Stomach (tissue), 4 donors: ENCODE results near the gene EIF2S2.

ENCODE experiments used
- POLR2AphosphoS5 ChIP-seq, 3 donors: sonication (generic); formaldehyde crosslinking; IDR thresholded peaks; one replicate each; pipeline ENCODE4 v1.6.1; 2016; ENCODE audit warnings: antibody characterized with exemption in 3 of 3
- TF ChIP-seq, protein P1 (sequence below), 7 experiments: fragments of 450-650 bp in 4 of 7; fragments of 200-600 bp in 3 of 7; sonication (generic) in 3 of 7; IDR thresholded peaks; one replicate each; pipeline ENCODE4 v1.5.1; 2016 to 2019; ENCODE audit warnings: antibody characterized with exemption in 7 of 7, control low read depth in 2 of 7, mild to moderate bottlenecking in 1 of 7

DNA sequence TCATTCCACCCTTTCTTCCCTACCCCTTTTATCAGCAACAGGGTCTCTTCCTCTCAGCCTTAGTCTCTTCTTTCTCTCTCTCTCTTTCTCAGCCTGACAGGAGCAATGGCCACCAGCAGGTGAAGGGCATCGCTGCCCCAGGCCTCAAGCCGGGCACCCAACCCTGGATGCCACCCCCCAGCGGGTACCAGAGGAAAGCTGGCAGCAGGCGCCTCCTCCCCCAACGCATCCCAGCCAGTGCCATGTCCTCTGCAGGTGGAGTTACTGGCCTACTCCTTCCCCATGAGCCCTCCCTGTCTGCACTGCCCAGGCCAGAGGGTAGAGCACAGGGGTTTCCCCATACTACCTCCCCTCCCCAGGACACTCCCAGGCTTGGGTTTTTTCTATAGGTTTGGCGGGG lies 32.2 kb downstream of the EIF2S2 start:
- TF ChIP-seq, protein P1, sequence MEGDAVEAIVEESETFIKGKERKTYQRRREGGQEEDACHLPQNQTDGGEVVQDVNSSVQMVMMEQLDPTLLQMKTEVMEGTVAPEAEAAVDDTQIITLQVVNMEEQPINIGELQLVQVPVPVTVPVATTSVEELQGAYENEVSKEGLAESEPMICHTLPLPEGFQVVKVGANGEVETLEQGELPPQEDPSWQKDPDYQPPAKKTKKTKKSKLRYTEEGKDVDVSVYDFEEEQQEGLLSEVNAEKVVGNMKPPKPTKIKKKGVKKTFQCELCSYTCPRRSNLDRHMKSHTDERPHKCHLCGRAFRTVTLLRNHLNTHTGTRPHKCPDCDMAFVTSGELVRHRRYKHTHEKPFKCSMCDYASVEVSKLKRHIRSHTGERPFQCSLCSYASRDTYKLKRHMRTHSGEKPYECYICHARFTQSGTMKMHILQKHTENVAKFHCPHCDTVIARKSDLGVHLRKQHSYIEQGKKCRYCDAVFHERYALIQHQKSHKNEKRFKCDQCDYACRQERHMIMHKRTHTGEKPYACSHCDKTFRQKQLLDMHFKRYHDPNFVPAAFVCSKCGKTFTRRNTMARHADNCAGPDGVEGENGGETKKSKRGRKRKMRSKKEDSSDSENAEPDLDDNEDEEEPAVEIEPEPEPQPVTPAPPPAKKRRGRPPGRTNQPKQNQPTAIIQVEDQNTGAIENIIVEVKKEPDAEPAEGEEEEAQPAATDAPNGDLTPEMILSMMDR (IDR thresholded peaks at IDR 0.05), result no peak
- TF ChIP-seq POLR2AphosphoS5 (IDR thresholded peaks at IDR 0.05), result no peak
